ENCODE data around the gene UBQLN4. TPM values are rescaled to one million over a fixed set of nuclear protein-coding genes. Genes with fewer than 3 reads are reported as not detected.

UBQLN4 gene
- total RNA-seq, 3 donors from 2014 or later (not counting 1 experiment from before 2014, with no cell fraction given): 14.4 to 23.5 (median 23.5) TPM

DNA sequence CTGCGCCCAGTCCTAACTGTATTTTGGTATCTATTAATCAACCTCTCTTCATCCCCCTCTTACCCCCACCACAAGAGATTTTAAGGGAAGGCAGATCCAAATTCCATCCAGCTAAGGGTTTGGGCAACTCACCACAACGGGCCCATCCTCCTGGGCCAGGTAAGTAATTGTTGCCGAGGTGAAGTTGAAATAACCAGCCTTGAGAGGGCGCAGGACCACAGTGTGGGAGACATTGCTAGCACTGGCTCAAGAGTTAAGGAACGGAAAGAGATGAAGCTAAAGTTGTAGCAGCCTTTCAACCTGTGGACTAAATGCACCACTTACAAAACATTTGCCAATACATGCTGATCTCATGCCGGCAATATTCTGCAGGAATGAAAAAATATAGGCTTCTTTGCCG lies 38.8 kb downstream of the UBQLN4 start:
- H3K36me3 Mint-ChIP-seq: peaks cover 27% of the 10 kb centered on the region
- H3K9me3 Mint-ChIP-seq: no peaks in the 10 kb centered on the region
- no peaks in the 10 kb centered on the region for H3K27me3 ChIP-seq (ENCODE audit: control insufficient read depth, insufficient read depth, low read length)
- H3K4me1 ChIP-seq (ENCODE audit: control insufficient read depth, insufficient read depth, low read length): peaks cover 4% of the 10 kb centered on the region
- no peak overlapping the region for H3K27ac Mint-ChIP-seq
- peaks cover 31 to 34% of the 10 kb centered on the region in 2 donors for H3K4me1 Mint-ChIP-seq
- intact Hi-C loops (cut with micrococcal nuclease): no loop called here
- ATAC-seq (no peak), DNase-seq (no peak)
- no peaks in the 10 kb centered on the region for H3K27me3 Mint-ChIP-seq (ENCODE audit: low read depth in 2 of 2)
- TF ChIP-seq, protein P1, sequence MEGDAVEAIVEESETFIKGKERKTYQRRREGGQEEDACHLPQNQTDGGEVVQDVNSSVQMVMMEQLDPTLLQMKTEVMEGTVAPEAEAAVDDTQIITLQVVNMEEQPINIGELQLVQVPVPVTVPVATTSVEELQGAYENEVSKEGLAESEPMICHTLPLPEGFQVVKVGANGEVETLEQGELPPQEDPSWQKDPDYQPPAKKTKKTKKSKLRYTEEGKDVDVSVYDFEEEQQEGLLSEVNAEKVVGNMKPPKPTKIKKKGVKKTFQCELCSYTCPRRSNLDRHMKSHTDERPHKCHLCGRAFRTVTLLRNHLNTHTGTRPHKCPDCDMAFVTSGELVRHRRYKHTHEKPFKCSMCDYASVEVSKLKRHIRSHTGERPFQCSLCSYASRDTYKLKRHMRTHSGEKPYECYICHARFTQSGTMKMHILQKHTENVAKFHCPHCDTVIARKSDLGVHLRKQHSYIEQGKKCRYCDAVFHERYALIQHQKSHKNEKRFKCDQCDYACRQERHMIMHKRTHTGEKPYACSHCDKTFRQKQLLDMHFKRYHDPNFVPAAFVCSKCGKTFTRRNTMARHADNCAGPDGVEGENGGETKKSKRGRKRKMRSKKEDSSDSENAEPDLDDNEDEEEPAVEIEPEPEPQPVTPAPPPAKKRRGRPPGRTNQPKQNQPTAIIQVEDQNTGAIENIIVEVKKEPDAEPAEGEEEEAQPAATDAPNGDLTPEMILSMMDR (IDR thresholded peaks at IDR 0.05): no peak
- no peaks in the 10 kb centered on the region for H3K9me3 ChIP-seq (ENCODE audit: control insufficient read depth, insufficient read depth, low read length)
- no peak overlapping the region for H3K4me3 Mint-ChIP-seq
- no peak overlapping the region for H3K4me3 ChIP-seq (ENCODE audit: low read length)
- H3K27ac ChIP-seq (ENCODE audit: low read length): no peak overlapping the region
- 97% methylated on average over 7 of the region's 7 CpGs for WGBS (ENCODE audit: insufficient coverage)
- peaks cover 61% of the 10 kb centered on the region for H3K36me3 ChIP-seq (ENCODE audit: control insufficient read depth, insufficient read depth, low read length)

DNA sequence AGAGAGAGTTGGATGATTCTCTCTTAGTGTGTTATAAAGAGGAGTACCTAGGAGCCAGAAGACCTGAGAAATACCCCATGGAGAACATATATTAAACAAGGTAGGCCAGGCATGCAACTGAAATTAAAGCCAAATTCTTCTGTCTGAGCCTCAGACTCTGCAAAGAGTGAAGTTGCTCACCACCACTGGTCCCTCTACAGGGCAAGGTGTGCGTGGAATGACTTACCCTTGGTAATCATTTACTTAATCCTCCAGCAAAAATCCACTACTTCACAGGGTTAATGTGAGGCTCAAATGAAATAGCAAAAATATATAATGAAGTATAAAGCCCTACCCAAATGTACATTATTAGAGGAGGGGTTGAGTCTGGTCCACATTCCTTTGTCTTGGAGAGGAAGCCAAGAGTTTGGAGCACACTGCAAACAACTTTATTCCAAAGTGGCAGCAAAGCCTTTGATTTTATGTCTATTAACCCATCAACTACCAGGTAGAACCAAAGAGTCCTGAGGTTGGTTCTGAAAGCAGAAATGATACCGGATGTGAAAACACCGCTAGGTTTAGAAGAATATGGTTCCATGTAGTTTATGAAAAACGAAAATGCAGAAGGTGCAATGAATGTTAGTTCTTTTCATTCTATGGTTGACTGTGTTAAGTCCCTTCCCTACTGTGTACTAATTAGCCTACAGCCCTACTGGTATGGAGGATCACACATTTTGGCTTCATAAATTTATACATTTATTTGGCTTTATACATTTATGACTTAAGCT lies 41.4 kb downstream of the UBQLN4 start:
- Histone ChIP-seq H3K27me3 (ENCODE audit: control insufficient read depth, insufficient read depth, low read length) (no peaks in the 10 kb centered on the region), H3K4me1 (ENCODE audit: control insufficient read depth, insufficient read depth, low read length) (no peaks in the 10 kb centered on the region), H3K4me3 (ENCODE audit: low read length) (no peak overlapping the region), H3K9me3 (ENCODE audit: control insufficient read depth, insufficient read depth, low read length) (no peaks in the 10 kb centered on the region), H3K36me3 (ENCODE audit: control insufficient read depth, insufficient read depth, low read length) (peaks cover 65% of the 10 kb centered on the region), H3K27ac (ENCODE audit: low read length) (no peak overlapping the region)
- intact Hi-C loops (cut with micrococcal nuclease): no loop called here
- no CpG with 5 or more reads among the region's 4 CpGs for WGBS (ENCODE audit: insufficient coverage)
- TF ChIP-seq, protein P1 (IDR thresholded peaks at IDR 0.05): no peak
- H3K4me1 Mint-ChIP-seq: peaks cover 20 to 21% of the 10 kb centered on the region in 2 donors
- ATAC-seq (no peak), DNase-seq (no peak)
- H3K27me3 Mint-ChIP-seq (ENCODE audit: low read depth in 2 of 2): no peaks in the 10 kb centered on the region
- peak overlapping the region in 1 of 2 donors; percentile 38 for H3K27ac Mint-ChIP-seq
- H3K36me3 Mint-ChIP-seq: peaks cover 27% of the 10 kb centered on the region
- no peak overlapping the region for H3K4me3 Mint-ChIP-seq
- H3K9me3 Mint-ChIP-seq: no peaks in the 10 kb centered on the region

DNA sequence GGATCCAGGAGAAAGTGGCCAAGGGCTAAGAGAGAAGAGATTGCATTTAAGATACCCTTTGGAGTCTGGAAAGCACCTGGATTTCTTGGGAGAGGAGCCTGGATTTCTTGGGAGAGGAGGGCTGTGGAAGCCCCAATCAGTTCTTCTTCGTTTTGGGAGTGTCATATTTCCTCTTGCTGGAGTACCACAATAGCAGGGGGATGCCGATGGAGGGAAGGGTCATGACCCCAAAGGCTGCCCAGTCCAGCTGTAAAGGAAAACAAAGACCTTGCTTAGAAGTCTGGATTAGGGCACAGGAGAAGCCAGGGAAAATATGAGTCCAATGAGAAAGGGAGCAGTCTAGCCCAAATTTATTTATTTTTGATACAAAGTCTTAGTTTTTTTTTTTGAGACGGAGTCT lies 44.2 kb downstream of the UBQLN4 start:
- peaks cover 27% of the 10 kb centered on the region for H3K36me3 Mint-ChIP-seq
- no peak overlapping the region for H3K27ac ChIP-seq (ENCODE audit: low read length)

More for the DNA sequence above, 44.2 kb downstream of the UBQLN4 start:
- DNase-seq (no peak), ATAC-seq (no peak)
- H3K4me1 ChIP-seq (ENCODE audit: control insufficient read depth, insufficient read depth, low read length): peaks cover 18% of the 10 kb centered on the region
- TF ChIP-seq, protein P1 (IDR thresholded peaks at IDR 0.05): no peak
- no peak overlapping the region for H3K4me3 ChIP-seq (ENCODE audit: low read length)
- no peaks in the 10 kb centered on the region for H3K27me3 ChIP-seq (ENCODE audit: control insufficient read depth, insufficient read depth, low read length)
- no peaks in the 10 kb centered on the region for H3K27me3 Mint-ChIP-seq (ENCODE audit: low read depth in 2 of 2)
- no peaks in the 10 kb centered on the region for H3K9me3 Mint-ChIP-seq
- no peak overlapping the region for H3K4me3 Mint-ChIP-seq
- 87% methylated on average over 3 of the region's 3 CpGs for WGBS (ENCODE audit: insufficient coverage)
- H3K27ac Mint-ChIP-seq: peak overlapping the region; percentile 62 to 70
- no peaks in the 10 kb centered on the region for H3K9me3 ChIP-seq (ENCODE audit: control insufficient read depth, insufficient read depth, low read length)
- peaks cover 33 to 39% of the 10 kb centered on the region in 2 donors for H3K4me1 Mint-ChIP-seq
- peaks cover 57% of the 10 kb centered on the region for H3K36me3 ChIP-seq (ENCODE audit: control insufficient read depth, insufficient read depth, low read length)
- intact Hi-C loops (cut with micrococcal nuclease): no loop called here

Data from natural killer cell (primary cell).